ENCODE measurements around the gene FBXL3. TPM values are rescaled to one million over a fixed set of nuclear protein-coding genes. Genes with fewer than 3 reads are reported as not detected.

The FBXL3 gene
- polyA plus RNA-seq, 1 of the 3 experiments (the other 2 are of a cell fraction) = 13.6 TPM

DNA sequence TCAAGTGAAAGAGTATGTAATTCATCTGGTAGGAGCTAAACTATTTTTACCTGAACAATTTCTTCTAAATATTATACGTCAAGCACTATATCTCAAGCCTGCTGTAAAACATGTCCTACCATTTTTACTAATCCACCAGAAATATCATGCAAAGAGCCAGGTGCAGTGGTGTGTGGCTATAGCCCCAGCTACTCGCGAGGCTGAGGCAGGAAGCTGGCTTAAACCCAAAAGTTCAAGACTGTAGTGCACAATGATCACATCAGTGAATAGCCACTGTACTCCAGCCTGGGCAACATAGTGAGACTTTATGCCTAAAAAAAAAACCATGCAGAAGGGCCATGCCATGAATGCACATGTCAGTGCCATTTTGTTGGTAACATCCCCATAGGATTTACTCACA, 55.7 kb downstream of the FBXL3 start:
- Histone ChIP-seq H3K27ac (ENCODE audit: low read depth in 2 of 2, low read length in 1 of 2) (no peak overlapping the region), H3K4me2 (no peak overlapping the region), H3K9me2 (no peaks in the 10 kb centered on the region), H3K9ac (no peak overlapping the region), H3K36me3 (replicated peaks in 1 of 2; ENCODE audit: control insufficient read depth in 1 of 2, insufficient read depth in 2 of 2, low read length in 1 of 2) (no peaks in the 10 kb centered on the region), H2AFZ (ENCODE audit: low read depth) (no peak overlapping the region), H4K20me1 (ENCODE audit: insufficient read depth) (no peaks in the 10 kb centered on the region), H3K4me1 (ENCODE audit: control insufficient read depth in 1 of 2, insufficient read depth in 2 of 2, low read depth in 1 of 2, low read length in 1 of 2) (no peaks in the 10 kb centered on the region; a peak in 1 of 4 replicates), H3F3A (replicated peaks; ENCODE audit: insufficient read depth) (no peaks in the 10 kb centered on the region), H3K4me3 (ENCODE audit: low read depth in 2 of 2, low read length in 1 of 2) (no peak overlapping the region), H3K79me2 (ENCODE audit: insufficient read depth) (no peaks in the 10 kb centered on the region), H3K9me3 (no peaks in the 10 kb centered on the region), H3K27me3 (ENCODE audit: insufficient read depth) (peaks cover 7% of the 10 kb centered on the region; the same call in 1 of the 2 replicates)
- TF ChIP-seq TAF1 (IDR thresholded peaks at IDR 0.05; ENCODE audit: borderline replicate concordance, low read depth, low read length) = no peak
- TF ChIP-seq RAD21 (IDR thresholded peaks at IDR 0.05; ENCODE audit: low read length) = no peak
- no peak for TF ChIP-seq FOXJ3 (CRISPR knock-in tag; IDR thresholded peaks at IDR 0.05)
- TF ChIP-seq, protein P1, sequence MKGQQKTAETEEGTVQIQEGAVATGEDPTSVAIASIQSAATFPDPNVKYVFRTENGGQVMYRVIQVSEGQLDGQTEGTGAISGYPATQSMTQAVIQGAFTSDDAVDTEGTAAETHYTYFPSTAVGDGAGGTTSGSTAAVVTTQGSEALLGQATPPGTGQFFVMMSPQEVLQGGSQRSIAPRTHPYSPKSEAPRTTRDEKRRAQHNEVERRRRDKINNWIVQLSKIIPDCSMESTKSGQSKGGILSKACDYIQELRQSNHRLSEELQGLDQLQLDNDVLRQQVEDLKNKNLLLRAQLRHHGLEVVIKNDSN (IDR thresholded peaks at IDR 0.05; ENCODE audit: borderline replicate concordance, low read depth) = no peak
- TF ChIP-seq RXRA (IDR thresholded peaks at IDR 0.05; ENCODE audit: borderline replicate concordance, low read depth) = no peak
- TF ChIP-seq ELF1 (IDR thresholded peaks at IDR 0.05) = no peak
- TF ChIP-seq, protein P2, sequence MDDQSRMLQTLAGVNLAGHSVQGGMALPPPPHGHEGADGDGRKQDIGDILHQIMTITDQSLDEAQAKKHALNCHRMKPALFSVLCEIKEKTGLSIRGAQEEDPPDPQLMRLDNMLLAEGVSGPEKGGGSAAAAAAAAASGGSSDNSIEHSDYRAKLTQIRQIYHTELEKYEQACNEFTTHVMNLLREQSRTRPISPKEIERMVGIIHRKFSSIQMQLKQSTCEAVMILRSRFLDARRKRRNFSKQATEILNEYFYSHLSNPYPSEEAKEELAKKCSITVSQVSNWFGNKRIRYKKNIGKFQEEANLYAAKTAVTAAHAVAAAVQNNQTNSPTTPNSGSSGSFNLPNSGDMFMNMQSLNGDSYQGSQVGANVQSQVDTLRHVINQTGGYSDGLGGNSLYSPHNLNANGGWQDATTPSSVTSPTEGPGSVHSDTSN (IDR thresholded peaks at IDR 0.05) = no peak
- no peak for TF ChIP-seq GATA2 (CRISPR knock-in tag; IDR thresholded peaks at IDR 0.05)
- no peak for TF ChIP-seq SIN3A (IDR thresholded peaks at IDR 0.05; ENCODE audit: borderline replicate concordance, low read depth, low read length)
- no peak for TF ChIP-seq YY1 (IDR thresholded peaks at IDR 0.05; ENCODE audit: low read depth)
- CTCF ChIA-PET = interaction anchor here (1.0 to 5.1 kb wide), 4 partner anchors 8 to 1298 kb away, joined by 3 to 34 read pairs (median 3); no protein-coding TSS in a partner anchor
- WGBS (ENCODE audit: low lambda C conversion rate) = 73% methylated on average over 3 of the region's 3 CpGs
- POLR2A ChIA-PET = no interaction called here
- DNase-seq = no peak

DNA sequence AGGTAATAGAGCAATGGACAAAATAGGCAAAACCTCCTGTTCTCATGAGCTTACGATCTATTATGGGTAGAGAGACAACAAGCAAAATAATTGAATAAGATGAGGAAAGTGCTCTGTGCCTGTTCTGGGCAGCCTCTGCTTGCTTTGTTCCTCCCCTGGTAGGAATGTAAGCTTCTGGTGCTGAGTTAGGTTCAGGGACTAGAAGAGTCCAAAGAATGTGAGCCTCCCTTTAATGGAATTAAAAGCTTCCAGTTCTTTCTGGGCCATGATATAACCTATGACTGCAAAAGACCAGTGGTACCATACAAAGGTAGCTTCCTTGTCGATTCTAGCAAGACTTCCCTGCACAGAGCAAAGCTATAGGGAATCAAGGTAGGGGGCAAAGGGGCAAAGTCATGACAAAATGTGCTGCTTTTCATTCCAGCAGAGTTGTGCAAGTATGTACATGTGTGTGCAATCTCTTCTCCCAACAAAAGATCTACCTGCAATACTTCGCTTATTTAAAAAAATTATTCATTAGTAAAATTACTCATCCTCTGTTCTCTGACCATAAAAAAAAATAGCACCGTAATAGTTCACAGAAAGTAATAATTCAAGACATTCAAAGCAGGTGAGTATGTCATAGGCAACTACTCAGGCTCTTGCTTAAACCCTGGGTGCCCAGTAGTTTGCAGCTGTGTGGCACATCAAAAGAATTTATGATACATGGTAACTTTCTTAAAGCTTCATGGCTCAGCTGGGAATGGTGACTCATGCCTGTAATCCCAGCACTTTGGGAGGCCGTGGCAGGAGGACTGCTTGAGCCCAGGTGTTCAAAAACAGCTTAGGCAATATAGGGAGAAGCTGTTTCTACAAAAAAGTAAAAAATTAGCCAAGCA, 57.2 kb downstream of the FBXL3 start:
- H3K27me3 ChIP-seq (ENCODE audit: insufficient read depth) = peaks cover 7% of the 10 kb centered on the region; the same call in 1 of the 2 replicates
- ChIA-PET CTCF (interaction anchor here (1.0 to 5.1 kb wide), 2 partner anchors 9 to 1101 kb away, joined by 5 to 34 read pairs; no protein-coding TSS in a partner anchor), POLR2A (no interaction called here)
- no peaks in the 10 kb centered on the region for H3K36me3 ChIP-seq (replicated peaks in 1 of 2; ENCODE audit: control insufficient read depth in 1 of 2, insufficient read depth in 2 of 2, low read length in 1 of 2)
- DNase-seq = no peak
- no peak overlapping the region for H3K4me3 ChIP-seq (ENCODE audit: low read depth in 2 of 2, low read length in 1 of 2)
- 65% methylated on average over 5 of the region's 5 CpGs for WGBS (ENCODE audit: low lambda C conversion rate)
- H3K79me2 ChIP-seq (ENCODE audit: insufficient read depth) = no peaks in the 10 kb centered on the region
- H3K9me3 ChIP-seq = no peaks in the 10 kb centered on the region
- H3K4me1 ChIP-seq (ENCODE audit: control insufficient read depth in 1 of 2, insufficient read depth in 2 of 2, low read depth in 1 of 2, low read length in 1 of 2) = peaks cover 0 to 4% of the 10 kb centered on the region in 2 experiments; a peak in 1 of 4 replicates
- no peak overlapping the region for H3K9ac ChIP-seq
- H3K4me2 ChIP-seq = no peak overlapping the region
- no peaks in the 10 kb centered on the region for H4K20me1 ChIP-seq (ENCODE audit: insufficient read depth)
- no peaks in the 10 kb centered on the region for H3K9me2 ChIP-seq
- H2AFZ ChIP-seq (ENCODE audit: low read depth) = no peak overlapping the region
- H3K27ac ChIP-seq (ENCODE audit: low read depth in 2 of 2, low read length in 1 of 2) = no peak overlapping the region
- no peaks in the 10 kb centered on the region for H3F3A ChIP-seq (replicated peaks; ENCODE audit: insufficient read depth)
- no peak for TF ChIP-seq TCF12 (IDR thresholded peaks at IDR 0.05)
- TF ChIP-seq FOSL2 (IDR thresholded peaks at IDR 0.05; ENCODE audit: borderline replicate concordance, low read depth) = no peak
- no peak for TF ChIP-seq USF2 (IDR thresholded peaks at IDR 0.05; ENCODE audit: borderline replicate concordance, low read depth, low read length)
- TF ChIP-seq FOXM1 (IDR thresholded peaks at IDR 0.05; ENCODE audit: low read depth) = no peak
- no peak for TF ChIP-seq GATA2 (CRISPR knock-in tag; IDR thresholded peaks at IDR 0.05)
- TF ChIP-seq, protein P3, sequence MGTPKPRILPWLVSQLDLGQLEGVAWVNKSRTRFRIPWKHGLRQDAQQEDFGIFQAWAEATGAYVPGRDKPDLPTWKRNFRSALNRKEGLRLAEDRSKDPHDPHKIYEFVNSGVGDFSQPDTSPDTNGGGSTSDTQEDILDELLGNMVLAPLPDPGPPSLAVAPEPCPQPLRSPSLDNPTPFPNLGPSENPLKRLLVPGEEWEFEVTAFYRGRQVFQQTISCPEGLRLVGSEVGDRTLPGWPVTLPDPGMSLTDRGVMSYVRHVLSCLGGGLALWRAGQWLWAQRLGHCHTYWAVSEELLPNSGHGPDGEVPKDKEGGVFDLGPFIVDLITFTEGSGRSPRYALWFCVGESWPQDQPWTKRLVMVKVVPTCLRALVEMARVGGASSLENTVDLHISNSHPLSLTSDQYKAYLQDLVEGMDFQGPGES (IDR thresholded peaks at IDR 0.05; ENCODE audit: low read depth, low read length) = no peak
- no peak for TF ChIP-seq SIN3A (IDR thresholded peaks at IDR 0.05; ENCODE audit: borderline replicate concordance, low read depth, low read length)
- no peak for TF ChIP-seq FOXJ3 (CRISPR knock-in tag; IDR thresholded peaks at IDR 0.05)
- no peak for TF ChIP-seq REST (IDR thresholded peaks at IDR 0.05; ENCODE audit: low read depth, low read length)
- TF ChIP-seq RCOR1 (IDR thresholded peaks at IDR 0.05; ENCODE audit: low read length) = no peak
- no peak for TF ChIP-seq RAD21 (IDR thresholded peaks at IDR 0.05; ENCODE audit: low read length)
- TF ChIP-seq TEAD4 (IDR thresholded peaks at IDR 0.05; ENCODE audit: borderline replicate concordance, insufficient read depth) = no peak
